Activated naive CD8-positive, alpha-beta T cell treated with anti-CD3 and anti-CD28 coated beads, Interleukin-2, amount 10 ng/mL, durations not matched to agents 7 days and 5 days (primary cell): ENCODE data around the gene POLR1E. TPM values are rescaled to one million over a fixed set of nuclear protein-coding genes. Genes with fewer than 3 reads are reported as not detected.
A peak's percentile ranks its signal among the peaks of the same experiment; 100 is the strongest.
"Not testable (repeated sequence)": the region's sequence is repeated elsewhere in the genome, so short reads cannot be mapped to it uniquely, and the experiment has no call there.

Experiments used
- ATAC-seq: fragments of 150-1000 bp; cut with Tn5 transposase; one replicate; pipeline ENCODE4 v1.10.0; 2021; ENCODE audit warnings: low read depth, moderate library complexity
- POLR2A ChIA-PET: fragments of 350-600 bp; sonication (Branson Sonifier 250); formaldehyde crosslinking; loops from one replicate; lab custom pipeline; 2021; ENCODE audit warnings: antibody characterized with exemption; lab: Charles Lee
- DNase-seq: peaks from one replicate; pipeline ENCODE4 v3.0.0; 2021
- H3K27ac Mint-ChIP-seq: one replicate; pipeline ENCODE4 v1.8.0; 2022; ENCODE audit warnings: mild to moderate bottlenecking, mixed read lengths
- H3K27me3 Mint-ChIP-seq: one replicate; pipeline ENCODE4 v1.8.0; 2022; ENCODE audit warnings: mild to moderate bottlenecking, moderate library complexity, mixed read lengths
- H3K36me3 Mint-ChIP-seq: one replicate; pipeline ENCODE4 v1.8.0; 2021; ENCODE audit warnings: mild to moderate bottlenecking, mixed read lengths
- H3K4me1 Mint-ChIP-seq: one replicate; pipeline ENCODE4 v1.8.0; 2021; ENCODE audit warnings: mixed read lengths
- H3K4me3 Mint-ChIP-seq: one replicate; pipeline ENCODE4 v1.8.0; 2022; ENCODE audit warnings: mild to moderate bottlenecking, moderate library complexity, mixed read lengths
- H3K9me3 Mint-ChIP-seq: one replicate; pipeline ENCODE4 v1.8.0; 2021; ENCODE audit warnings: mixed read lengths
- total RNA-seq, 2 experiments: library from RNA; stranded (reverse); gene quantifications; one replicate each; pipeline ENCODE4 v1.2.3, GENCODE V29; 2021

The POLR1E gene
- total RNA-seq, 2 experiments from 2014 or later = 33.0 to 36.5 TPM

DNA sequence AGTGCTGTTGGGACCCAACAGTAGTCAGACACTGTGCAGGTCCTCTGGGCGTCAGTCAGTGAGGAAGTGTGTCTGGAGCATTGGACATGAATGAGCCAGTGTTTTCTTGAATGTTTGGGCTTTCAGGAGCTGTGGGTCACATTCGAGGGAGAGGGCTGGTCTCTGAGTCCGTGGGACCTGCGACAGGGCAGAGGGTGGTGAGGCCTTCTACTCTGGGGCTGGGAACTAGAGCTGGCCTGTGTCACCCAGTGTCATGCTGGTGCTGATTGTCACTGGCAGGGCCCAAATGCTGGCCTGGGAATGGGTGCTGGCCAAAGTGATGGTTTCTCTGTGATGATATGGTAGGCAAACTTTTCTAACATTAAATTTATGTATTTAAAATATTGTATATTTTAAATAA lies 10.3 kb downstream of the POLR1E start:
- Mint-ChIP-seq H3K27me3 (no peaks in the 10 kb centered on the region), H3K4me1 (peaks cover 2% of the 10 kb centered on the region), H3K36me3 (peaks cover 32% of the 10 kb centered on the region), H3K27ac (no peak overlapping the region), H3K4me3 (no peak overlapping the region), H3K9me3 (no peaks in the 10 kb centered on the region)
- no peak for DNase-seq
- POLR2A ChIA-PET = interaction anchor here (2.9 kb wide), 1 partner anchor 10 kb away, joined by 13 read pairs; the partner anchor contains the start of gene POLR1E
- no peak for ATAC-seq

DNA sequence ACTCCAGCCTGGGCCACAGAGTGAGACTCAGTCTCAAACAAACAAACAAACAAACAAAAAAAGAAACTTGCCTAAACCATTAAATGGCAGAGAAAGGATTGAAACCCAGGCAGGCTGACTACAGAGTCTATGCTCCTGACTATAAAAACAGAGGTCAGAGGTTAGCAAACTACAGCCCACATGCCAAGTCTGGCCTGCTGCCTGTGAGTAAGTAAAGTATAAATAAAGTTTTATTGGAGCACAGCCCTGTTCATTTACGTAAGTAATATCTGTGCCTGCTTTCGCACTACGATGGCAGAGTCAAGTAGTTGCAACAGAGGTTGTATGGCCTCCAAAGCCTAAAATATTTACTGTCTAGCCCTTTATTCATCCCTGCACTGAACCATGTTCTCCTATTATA lies 11.6 kb downstream of the POLR1E start:
- DNase-seq (no peak), ATAC-seq (no peak)
- H3K36me3 Mint-ChIP-seq = peaks cover 42% of the 10 kb centered on the region
- no peaks in the 10 kb centered on the region for H3K27me3 Mint-ChIP-seq
- H3K27ac Mint-ChIP-seq = no peak overlapping the region
- H3K4me3 Mint-ChIP-seq = no peak overlapping the region
- no peaks in the 10 kb centered on the region for H3K9me3 Mint-ChIP-seq
- POLR2A ChIA-PET = no interaction called here
- peaks cover 2% of the 10 kb centered on the region for H3K4me1 Mint-ChIP-seq

- DNase-seq (no peak), ATAC-seq (no peak)
- peaks cover 9% of the 10 kb centered on the region for H3K4me1 Mint-ChIP-seq
- POLR2A ChIA-PET = no interaction called here
- H3K27me3 Mint-ChIP-seq = no peaks in the 10 kb centered on the region
- no peak overlapping the region for H3K27ac Mint-ChIP-seq
- H3K4me3 Mint-ChIP-seq = no peak overlapping the region
- peaks cover 49% of the 10 kb centered on the region for H3K36me3 Mint-ChIP-seq
- H3K9me3 Mint-ChIP-seq = no peaks in the 10 kb centered on the region
Observed at GRCh38 chr9:37498457-37498856, 12.7 kb downstream of the POLR1E start.

DNA sequence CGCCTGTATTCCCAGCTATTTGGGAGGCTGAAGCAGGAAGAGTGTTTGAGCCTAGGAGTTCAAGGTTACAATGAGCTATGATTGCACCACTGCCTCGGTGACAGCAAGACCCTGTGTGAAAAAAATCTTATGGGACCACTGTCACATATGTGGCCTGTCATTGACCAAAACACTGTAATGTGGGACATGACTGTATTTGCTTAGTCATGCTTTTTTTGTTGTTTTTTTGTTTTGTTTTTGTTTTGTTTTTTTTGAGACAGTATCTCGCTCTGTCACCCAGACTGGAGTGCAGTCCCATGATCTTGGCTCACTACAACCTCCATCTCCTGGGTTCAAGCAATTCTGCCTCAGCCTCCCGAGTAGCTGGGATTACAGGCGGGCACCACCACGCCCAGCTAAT lies 13.5 kb downstream of the POLR1E start:
- POLR2A ChIA-PET = no interaction called here
- no peak for DNase-seq
- peaks cover 17% of the 10 kb centered on the region for H3K4me1 Mint-ChIP-seq
- ATAC-seq = no peak
- no peak overlapping the region for H3K27ac Mint-ChIP-seq
- H3K9me3 Mint-ChIP-seq = no peaks in the 10 kb centered on the region
- no peaks in the 10 kb centered on the region for H3K27me3 Mint-ChIP-seq
- no peak overlapping the region for H3K4me3 Mint-ChIP-seq
- H3K36me3 Mint-ChIP-seq = peaks cover 57% of the 10 kb centered on the region

DNA sequence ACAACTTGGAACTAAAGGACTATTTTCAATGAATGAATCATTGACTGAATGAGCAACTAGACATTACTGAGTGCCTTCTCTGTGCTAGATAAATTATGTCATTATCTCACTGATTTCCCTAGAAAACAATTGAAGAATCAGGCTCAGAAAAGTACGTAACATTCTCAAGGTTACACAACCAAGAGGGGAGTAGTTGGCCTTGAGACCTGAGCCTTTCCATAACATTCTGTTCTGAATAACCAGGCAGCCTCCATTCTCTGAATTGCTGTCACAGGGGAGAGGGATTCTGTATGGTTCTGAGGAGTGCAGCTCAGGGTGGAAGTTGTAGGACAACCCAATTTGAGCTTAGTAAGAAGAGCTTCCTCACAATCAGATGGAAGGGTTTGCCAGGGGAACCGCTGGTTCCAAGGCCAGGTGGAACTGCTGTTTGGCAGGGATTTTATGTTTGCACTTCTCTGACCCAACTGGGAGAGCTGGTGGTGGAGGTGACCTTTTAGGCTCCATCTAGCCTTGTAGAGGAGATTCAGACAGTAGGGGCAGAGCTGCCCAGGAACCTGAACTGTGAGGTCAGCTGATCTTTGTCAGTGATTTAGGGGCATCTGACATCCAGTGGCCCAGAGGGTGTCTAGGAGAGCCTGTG lies 16.3 kb downstream of the POLR1E start:
- Mint-ChIP-seq H3K27me3 (no peaks in the 10 kb centered on the region), H3K9me3 (no peaks in the 10 kb centered on the region), H3K36me3 (peaks cover 45% of the 10 kb centered on the region), H3K27ac (peak overlapping the region; percentile 13), H3K4me1 (peaks cover 18% of the 10 kb centered on the region), H3K4me3 (no peak overlapping the region)
- ATAC-seq (no peak), DNase-seq (no peak)
- POLR2A ChIA-PET = no interaction called here

GRCh38 chr9:37503736-37504135 lies 18.0 kb downstream of the POLR1E start:
- H3K4me1 Mint-ChIP-seq = peaks cover 16% of the 10 kb centered on the region
- no peaks in the 10 kb centered on the region for H3K27me3 Mint-ChIP-seq
- H3K4me3 Mint-ChIP-seq = no peak overlapping the region
- no peaks in the 10 kb centered on the region for H3K9me3 Mint-ChIP-seq
- H3K27ac Mint-ChIP-seq = peak overlapping the region; percentile 74
- no peak for DNase-seq
- peaks cover 41% of the 10 kb centered on the region for H3K36me3 Mint-ChIP-seq
- peak; percentile 72 for ATAC-seq
- POLR2A ChIA-PET = no interaction called here

DNA sequence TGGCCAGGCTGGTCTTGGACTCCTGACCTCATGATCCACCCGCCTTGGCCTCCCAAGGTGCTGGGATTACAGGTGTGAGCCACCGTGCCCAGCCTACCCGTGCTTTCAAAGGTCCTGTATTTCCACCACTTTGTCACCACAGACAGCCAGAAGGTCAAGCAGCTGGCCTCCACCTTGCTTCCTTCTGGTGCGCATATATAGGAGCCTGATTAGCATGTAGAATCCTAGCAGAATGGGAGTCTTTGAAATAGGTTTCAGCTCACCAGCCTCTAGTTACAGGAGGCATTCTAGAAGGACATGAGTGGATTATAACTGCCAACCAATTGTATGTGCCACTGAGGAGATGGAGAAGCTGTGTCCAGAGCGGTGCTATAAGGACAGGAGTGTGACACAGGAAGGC lies 18.9 kb downstream of the POLR1E start:
- ATAC-seq (no peak), DNase-seq (no peak)
- Mint-ChIP-seq H3K27me3 (no peaks in the 10 kb centered on the region), H3K9me3 (no peaks in the 10 kb centered on the region), H3K36me3 (peaks cover 39% of the 10 kb centered on the region), H3K27ac (no peak overlapping the region), H3K4me1 (peaks cover 16% of the 10 kb centered on the region), H3K4me3 (no peak overlapping the region)
- POLR2A ChIA-PET = no interaction called here

DNA sequence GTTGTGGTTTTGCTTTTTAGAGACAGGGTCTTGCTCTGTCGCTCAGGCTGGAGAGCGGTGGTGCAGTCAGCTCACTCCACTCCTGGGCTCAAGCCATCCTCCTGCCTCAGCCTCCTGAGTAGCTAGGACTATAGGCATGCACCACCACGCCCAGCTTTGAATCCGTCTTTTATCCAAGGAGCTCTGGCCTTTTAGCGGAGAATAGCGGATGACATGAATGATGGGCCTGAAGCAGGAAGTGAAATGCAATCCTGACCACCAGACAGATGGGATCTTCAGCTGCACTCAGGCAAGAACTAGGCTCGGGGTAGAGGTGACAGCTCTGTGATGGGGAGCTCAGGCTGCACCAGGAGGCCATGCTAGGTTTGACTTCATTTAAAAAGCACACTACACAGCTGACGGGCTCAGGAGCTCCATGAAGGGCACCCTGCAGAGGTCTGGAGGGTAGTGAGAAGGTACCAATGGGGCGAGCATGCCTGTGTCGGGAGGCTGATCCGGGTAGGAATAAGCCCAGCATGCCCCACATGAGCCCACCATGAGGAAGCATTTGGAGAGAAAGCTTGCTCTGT lies 21.9 kb downstream of the POLR1E start:
- H3K27ac Mint-ChIP-seq = peak overlapping the region; percentile 47
- no peak for ATAC-seq
- H3K4me3 Mint-ChIP-seq = no peak overlapping the region
- H3K9me3 Mint-ChIP-seq = no peaks in the 10 kb centered on the region
- DNase-seq = no peak
- POLR2A ChIA-PET = no interaction called here
- H3K27me3 Mint-ChIP-seq = no peaks in the 10 kb centered on the region
- H3K36me3 Mint-ChIP-seq = peaks cover 22% of the 10 kb centered on the region
- peaks cover 16% of the 10 kb centered on the region for H3K4me1 Mint-ChIP-seq

- no peaks in the 10 kb centered on the region for H3K9me3 Mint-ChIP-seq
- DNase-seq = no peak
- H3K4me3 Mint-ChIP-seq = no peak overlapping the region
- no peaks in the 10 kb centered on the region for H3K27me3 Mint-ChIP-seq
- no peak for ATAC-seq
- H3K27ac Mint-ChIP-seq = no peak overlapping the region
- H3K4me1 Mint-ChIP-seq = peaks cover 11% of the 10 kb centered on the region
- H3K36me3 Mint-ChIP-seq = peaks cover 16% of the 10 kb centered on the region
- POLR2A ChIA-PET = no interaction called here
Observed at GRCh38 chr9:37508135-37508833, 22.5 kb downstream of the POLR1E start.

GRCh38 chr9:37508834-37509206 lies 23.1 kb downstream of the POLR1E start:
- H3K27ac Mint-ChIP-seq = no peak overlapping the region
- H3K9me3 Mint-ChIP-seq = no peaks in the 10 kb centered on the region
- H3K27me3 Mint-ChIP-seq = no peaks in the 10 kb centered on the region
- no peak overlapping the region for H3K4me3 Mint-ChIP-seq
- no peak for DNase-seq
- peaks cover 10% of the 10 kb centered on the region for H3K36me3 Mint-ChIP-seq
- ATAC-seq = no peak
- H3K4me1 Mint-ChIP-seq = peaks cover 6% of the 10 kb centered on the region
- POLR2A ChIA-PET = no interaction called here

DNA sequence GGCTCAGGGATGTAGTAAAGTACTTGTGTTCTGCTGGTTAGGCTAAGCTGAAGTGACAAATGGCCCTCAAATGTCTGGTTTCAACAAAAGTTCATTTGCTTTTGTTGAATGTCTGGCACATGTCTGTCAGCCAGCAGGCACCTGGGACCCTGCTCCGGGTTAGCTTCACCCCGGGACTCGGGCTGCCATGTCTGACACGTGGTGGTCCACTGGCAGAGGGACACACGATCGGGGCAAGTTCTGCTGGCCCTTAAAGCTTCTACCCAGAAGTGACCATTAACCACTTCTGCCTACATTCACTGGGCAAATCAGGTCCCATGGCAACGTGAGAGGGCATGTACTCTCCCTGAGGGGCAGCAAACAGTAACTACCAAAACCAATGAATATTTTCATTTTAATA lies 23.8 kb downstream of the POLR1E start:
- peaks cover 6% of the 10 kb centered on the region for H3K36me3 Mint-ChIP-seq
- H3K9me3 Mint-ChIP-seq = no peaks in the 10 kb centered on the region
- H3K27me3 Mint-ChIP-seq = no peaks in the 10 kb centered on the region
- DNase-seq = no peak
- H3K4me1 Mint-ChIP-seq = peaks cover 1% of the 10 kb centered on the region
- no peak overlapping the region for H3K27ac Mint-ChIP-seq
- no peak overlapping the region for H3K4me3 Mint-ChIP-seq
- no peak for ATAC-seq
- POLR2A ChIA-PET = no interaction called here

- H3K27me3 Mint-ChIP-seq, H3K27ac Mint-ChIP-seq, DNase-seq, H3K9me3 Mint-ChIP-seq, H3K36me3 Mint-ChIP-seq, H3K4me3 Mint-ChIP-seq, H3K4me1 Mint-ChIP-seq, ATAC-seq, POLR2A ChIA-PET: not testable (repeated sequence)
Observed at GRCh38 chr9:37510053-37510452, 24.3 kb downstream of the POLR1E start.

DNA sequence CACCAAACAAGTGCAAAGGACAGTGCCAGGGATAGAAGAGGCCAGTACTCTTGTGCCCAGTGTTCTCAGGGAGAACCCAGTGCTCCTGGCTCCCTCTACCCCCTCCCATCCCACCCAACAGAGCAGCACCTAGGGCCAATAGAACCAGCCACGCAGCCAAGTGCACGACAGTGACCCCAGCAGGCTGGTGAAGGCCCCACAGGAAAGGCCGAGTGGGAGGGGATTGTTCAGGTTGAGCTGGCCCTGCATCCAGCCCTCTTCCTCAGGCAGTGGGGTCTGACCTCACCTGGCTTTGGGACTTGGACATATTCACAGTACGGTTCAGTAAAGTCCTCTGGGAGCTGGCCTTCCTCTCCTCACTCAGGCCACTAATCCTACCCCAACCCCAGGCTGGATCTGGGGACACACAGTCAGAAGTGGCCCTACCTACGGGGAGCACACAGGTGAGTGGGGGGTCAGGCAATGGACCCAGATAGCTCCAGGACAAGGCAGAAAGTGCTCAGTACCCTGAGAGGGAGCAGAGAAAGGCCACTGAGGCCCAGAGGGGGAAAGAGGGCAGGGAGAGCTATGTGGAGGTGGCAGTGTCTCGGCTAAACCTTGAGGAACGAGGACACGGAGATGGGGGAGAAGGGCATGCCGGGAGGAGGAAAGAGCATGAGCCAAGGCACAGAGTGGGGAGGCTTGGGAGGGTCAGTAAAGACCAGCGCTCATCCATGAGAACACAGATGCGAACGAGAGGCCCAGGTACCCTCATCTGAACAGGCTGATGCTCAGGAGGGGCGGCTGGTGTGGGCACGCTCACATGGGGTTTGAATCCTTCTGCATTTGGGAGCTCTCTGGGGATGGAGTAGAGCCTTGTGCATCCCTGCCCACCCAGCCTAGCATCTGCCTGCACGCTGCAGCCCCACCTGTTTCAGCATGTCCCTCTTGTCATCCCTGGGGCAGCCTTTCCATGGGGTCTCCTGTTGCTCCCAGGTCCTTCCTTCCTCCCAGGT lies 25.6 kb downstream of the POLR1E start:
- DNase-seq = no peak

More for the DNA sequence above, 25.6 kb downstream of the POLR1E start:
- Mint-ChIP-seq H3K4me3 (no peak overlapping the region), H3K27ac (peak overlapping the region; percentile 36), H3K9me3 (no peaks in the 10 kb centered on the region), H3K27me3 (no peaks in the 10 kb centered on the region), H3K4me1 (peaks cover 5% of the 10 kb centered on the region), H3K36me3 (peaks cover 3% of the 10 kb centered on the region)
- POLR2A ChIA-PET = no interaction called here
- no peak for ATAC-seq
